Limb (tissue), 2 donors: ENCODE measurements around the gene OR2G6.
"Not testable (repeated sequence)": the region's sequence is repeated elsewhere in the genome, so short reads cannot be mapped to it uniquely, and the experiment has no call there.

Experiments used
- DNase-seq, 2 donors: peaks; one replicate each; pipeline ENCODE4 v3.0.0-alpha.2; 2016; ENCODE audit errors: extremely low spot score in 2 of 2

OR2G6 gene

DNA sequence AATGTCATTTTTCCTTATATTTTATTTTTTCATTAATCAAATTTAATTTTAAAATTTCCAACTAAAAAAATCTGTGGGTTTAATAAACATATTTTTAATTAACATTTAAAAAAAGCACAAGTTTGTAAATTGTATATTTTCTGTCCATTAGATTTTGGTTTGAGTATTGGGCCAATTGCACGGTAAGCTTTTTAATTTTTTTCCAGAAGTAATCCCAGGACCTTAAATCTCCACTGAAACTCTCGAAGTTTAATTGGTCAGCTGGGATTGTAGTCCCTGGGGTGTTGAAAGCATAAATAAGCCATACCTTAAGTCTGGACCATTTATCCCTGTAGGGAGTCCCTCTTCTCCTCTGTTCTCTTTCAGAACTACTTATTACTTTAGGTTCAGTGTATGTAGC, at the start of gene OR2G6:
Gene OR2G6 (plus strand): TSS at position 301 of the 400 bp plus-strand sequence. CDS start 13,574 bp downstream, outside the sequence.
- DNase-seq = not testable (repeated sequence)

DNA sequence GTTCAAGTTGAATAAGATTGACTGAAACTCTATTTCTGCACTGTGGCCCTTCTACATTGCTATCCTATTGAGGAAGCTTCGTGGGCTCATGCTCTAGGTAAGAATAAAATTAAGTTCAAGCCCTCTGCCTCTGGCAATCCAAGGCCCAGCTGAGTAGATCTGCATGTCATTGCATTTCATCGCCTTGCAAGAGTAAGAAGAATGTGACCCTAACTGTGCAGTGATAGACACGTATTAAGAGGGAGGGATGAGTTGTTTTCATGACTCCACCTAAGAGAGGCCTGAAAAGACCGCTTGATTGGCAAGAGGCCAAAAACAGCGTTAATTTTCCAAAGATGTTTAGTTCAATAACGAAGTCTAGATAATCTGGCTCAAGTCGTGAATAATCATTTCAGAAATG, 48.8 kb upstream of the OR2G6 start:
- not testable (repeated sequence) for DNase-seq

DNA sequence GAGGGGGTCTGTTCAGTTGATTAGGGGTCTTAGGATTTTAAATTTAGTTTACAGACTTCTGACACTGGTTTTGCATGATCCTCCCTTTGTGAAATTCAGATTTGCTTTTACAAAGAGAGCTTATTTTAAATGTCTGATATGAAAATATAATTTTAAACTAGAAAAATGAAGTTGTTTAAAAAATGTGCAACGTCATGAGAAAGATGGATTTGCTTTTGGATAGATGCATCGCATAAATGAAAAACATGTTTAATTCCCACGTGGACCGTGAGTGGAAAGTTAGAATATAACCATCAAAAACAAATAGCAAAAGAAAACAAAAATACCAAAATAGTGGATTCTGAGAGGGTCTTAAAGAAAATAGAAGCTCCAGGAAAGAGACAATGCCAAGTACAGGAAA, 36.7 kb upstream of the OR2G6 start:
- DNase-seq = no peak

DNA sequence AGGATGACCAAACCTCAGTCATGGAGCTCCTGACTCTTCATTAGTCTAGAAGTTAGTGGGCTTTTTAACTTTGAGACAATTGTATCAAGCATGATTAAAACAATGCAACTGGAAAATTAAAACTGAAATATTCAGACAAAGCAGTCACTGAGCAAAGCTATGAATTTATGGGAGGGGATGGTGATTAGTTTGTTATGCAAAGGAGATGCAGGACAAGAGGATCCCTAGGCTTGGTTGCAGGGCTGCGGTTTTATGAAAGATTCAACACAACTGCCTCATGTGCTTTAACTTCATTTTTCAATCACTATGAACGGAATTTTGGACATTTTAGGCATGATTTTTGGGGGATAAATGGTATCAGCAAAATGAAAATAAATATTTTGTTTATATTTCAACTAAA, 35.8 kb upstream of the OR2G6 start:
- not testable (repeated sequence) for DNase-seq

DNA sequence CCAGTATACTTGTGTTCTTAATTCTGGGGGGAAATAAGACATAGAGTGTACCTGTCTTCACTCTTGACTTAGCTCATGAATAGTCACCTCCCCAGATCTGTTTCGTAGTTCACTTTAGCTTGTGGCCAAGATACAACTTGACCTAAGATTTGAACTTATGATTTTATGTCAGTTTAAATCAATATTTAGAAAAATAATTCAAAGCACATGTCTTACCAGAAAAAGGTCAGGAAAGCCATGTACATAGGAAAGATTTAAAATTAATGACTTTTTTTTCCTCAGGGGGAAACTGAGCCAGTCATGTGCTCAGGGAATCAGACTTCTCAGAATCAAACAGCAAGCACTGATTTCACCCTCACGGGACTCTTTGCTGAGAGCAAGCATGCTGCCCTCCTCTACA, 34.8 kb upstream of the OR2G6 start, which contains the start of gene OR2T3:
Gene OR2T3 (plus strand): TSS at position 301 of the 400 bp plus-strand sequence. CDS start 0 bp downstream, at position 301.
- DNase-seq = not testable (repeated sequence)

DNA sequence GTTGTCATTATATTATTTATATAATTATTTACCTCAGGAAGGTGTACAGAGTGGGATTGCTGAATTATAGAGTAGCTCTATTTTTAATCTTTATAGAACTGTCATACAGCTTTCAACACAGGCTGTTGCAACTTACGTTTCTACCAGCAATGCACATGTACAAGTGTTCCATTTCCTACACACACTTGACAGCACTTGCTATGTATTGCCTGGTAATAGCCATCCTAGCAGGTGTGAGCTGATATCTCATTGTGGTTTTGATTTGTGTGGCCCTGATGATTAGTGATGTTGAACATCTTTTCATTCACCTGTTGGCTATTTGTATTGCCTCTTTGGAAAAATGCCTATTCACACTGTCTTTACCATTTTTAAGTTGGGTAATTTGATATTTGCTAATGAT, 32.2 kb upstream of the OR2G6 start:
- not testable (repeated sequence) for DNase-seq

DNA sequence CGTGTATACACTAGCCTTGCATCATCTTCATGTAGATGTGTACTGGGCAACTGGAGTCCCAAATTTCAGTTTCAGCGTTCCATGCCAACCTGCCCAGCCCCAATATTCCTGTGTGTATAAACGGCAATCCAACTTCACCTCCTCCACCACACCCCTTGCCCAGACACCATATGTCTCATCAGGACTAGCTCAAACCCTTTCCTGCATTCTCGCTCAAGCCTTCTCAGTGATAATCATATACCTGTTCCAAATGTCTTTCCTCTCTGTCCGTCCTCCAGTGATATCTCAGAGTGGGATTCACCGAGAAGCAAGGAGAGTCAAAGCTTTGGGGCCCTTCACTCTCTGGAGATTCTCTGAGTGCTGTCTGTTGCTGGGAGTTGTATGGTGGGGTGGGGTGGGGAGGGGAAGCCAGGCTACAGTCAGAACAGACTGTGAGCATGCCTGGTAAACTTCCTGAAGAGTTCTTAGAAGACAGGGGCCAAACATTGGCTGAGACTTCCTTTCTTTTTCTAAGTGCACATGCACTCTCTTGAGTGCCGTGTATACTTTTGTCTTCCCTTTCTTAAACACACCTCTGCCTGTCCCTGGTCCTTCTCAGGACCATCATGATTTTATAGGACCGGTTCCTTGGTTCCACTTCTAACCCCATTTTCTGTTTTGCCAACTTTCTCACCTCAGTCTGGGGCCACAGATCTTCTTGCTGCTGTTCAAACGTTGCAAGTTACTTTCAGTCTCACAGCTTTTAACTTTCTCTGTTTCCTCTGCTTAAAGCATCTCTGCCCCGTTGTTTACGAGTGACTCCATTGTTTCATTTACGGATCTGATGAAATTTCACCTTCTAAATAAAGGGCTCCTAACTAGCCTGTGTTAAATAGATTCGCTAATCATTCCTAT, 25.9 kb upstream of the OR2G6 start:
- not testable (repeated sequence) for DNase-seq

DNA sequence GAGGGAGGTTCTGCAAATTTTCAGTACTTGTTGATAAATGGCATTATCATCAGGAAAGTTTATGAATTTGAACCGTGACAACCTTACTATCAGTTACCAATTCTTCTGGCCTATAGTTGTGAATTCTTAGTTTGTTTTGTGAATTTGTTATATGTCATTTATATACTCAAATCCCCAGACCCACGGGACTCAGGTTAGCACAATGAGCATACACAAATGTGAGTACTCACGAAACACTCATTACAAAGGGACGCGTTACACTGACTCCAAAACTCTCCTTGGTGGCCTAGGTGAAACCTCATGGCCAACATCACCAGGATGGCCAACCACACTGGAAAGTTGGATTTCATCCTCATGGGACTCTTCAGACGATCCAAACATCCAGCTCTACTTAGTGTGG, 19.6 kb upstream of the OR2G6 start, which contains the start of gene OR2T5:
Gene OR2T5 (plus strand): TSS at position 301 of the 400 bp plus-strand sequence. CDS start 0 bp downstream, at position 301.
- not testable (repeated sequence) for DNase-seq

DNA sequence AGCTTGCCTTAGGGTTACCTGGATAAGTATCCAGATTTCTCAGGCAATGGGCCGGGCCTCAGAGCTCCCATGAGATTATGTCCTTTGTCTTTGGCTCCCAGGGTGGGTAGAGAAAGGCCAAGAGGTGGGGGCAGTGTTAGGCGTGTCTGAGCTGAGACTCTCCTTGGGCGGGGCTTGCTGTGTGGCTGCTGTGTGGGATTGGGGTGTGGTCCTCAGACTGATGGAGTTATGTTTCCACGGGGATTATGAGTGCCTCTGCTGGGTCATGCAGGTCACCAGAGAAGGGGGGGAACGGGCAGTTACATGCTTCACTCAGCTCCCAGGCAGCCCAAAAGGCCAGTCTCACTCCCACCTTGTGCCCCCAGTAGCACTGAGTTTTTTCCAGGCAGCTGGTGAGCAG, 11.2 kb upstream of the OR2G6 start:
- DNase-seq = not testable (repeated sequence)

DNA sequence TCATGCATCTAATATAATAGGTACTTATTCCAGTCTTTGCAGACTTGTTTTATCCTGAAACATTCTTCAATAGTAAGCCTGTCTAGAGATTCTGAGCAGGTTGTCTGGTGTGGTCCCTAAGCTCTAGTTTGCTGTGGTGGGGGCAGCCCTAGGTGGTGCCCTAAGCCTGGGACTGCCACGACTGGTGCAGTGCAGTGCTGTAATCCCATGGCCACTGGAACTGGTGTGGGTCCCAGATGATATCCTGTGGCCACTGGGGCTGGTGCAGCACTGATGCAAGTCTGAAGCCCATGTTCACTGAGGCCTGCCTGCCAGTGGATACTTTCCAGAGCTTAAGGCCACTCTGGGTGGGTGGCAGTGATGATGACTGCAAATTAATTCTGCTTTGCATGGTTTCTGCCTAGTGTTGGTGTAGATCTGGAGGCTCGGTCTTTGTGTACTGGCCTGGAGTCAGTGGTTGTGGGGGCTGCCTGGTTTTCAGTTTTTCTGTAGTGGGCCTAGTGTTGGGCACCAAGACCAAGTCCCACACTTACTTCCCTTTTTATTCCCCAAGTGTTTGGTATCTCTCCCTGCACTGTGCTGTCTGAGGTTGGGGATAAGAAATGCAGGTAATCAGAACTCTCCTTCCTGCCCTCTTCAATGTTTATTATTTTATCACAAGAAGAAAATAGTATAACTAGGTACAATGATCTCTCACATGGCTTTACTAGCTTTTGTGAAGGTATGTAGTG, 7.4 kb upstream of the OR2G6 start:
- DNase-seq = not testable (repeated sequence)

DNA sequence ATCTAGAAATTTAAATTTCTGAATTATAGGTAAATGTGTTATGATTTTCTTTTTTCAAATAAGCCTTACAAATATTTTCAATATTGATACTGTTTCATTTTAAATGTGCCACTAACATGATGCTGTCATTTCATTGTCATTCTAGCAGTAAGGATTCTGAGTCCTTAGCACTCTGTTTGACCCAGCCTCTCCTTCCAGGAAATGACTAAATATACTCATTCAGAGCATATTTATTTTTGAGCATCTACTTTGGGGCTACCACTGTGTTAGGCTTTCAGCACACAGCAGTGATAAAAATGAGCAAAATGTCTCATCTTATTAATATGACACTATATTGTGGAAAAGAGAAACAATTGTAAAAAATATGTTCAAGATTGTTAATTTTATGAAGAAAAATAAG, 2.3 kb downstream of the OR2G6 start:
- DNase-seq = not testable (repeated sequence)

DNA sequence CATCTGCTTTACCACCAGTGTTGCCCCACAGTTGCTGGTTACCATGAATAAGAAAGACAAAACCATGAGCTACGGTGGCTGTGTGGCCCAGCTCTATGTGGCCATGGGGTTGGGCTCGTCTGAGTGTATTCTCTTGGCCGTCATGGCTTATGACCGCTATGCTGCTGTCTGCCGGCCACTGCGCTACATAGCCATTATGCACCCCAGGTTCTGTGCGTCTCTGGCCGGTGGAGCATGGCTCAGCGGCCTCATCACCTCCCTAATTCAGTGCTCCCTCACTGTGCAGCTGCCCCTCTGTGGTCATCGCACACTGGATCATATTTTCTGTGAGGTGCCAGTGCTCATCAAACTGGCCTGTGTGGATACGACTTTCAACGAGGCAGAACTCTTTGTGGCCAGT, 14.0 kb downstream of the OR2G6 start:
- no peak for DNase-seq

DNA sequence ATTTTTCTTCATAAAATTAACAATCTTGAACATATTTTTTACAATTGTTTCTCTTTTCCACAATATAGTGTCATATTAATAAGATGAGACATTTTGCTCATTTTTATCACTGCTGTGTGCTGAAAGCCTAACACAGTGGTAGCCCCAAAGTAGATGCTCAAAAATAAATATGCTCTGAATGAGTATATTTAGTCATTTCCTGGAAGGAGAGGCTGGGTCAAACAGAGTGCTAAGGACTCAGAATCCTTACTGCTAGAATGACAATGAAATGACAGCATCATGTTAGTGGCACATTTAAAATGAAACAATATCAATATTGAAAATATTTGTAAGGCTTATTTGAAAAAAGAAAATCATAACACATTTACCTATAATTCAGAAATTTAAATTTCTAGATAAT, 29.6 kb downstream of the OR2G6 start:
- not testable (repeated sequence) for DNase-seq

DNA sequence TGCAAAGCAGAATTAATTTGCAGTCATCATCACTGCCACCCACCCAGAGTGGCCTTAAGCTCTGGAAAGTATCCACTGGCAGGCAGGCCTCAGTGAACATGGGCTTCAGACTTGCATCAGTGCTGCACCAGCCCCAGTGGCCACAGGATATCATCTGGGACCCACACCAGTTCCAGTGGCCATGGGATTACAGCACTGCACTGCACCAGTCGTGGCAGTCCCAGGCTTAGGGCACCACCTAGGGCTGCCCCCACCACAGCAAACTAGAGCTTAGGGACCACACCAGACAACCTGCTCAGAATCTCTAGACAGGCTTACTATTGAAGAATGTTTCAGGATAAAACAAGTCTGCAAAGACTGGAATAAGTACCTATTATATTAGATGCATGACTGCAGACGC, 39.5 kb downstream of the OR2G6 start:
- DNase-seq = not testable (repeated sequence)

DNA sequence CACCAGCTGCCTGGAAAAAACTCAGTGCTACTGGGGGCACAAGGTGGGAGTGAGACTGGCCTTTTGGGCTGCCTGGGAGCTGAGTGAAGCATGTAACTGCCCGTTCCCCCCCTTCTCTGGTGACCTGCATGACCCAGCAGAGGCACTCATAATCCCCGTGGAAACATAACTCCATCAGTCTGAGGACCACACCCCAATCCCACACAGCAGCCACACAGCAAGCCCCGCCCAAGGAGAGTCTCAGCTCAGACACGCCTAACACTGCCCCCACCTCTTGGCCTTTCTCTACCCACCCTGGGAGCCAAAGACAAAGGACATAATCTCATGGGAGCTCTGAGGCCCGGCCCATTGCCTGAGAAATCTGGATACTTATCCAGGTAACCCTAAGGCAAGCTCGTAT, 43.2 kb downstream of the OR2G6 start:
- DNase-seq = not testable (repeated sequence)

DNA sequence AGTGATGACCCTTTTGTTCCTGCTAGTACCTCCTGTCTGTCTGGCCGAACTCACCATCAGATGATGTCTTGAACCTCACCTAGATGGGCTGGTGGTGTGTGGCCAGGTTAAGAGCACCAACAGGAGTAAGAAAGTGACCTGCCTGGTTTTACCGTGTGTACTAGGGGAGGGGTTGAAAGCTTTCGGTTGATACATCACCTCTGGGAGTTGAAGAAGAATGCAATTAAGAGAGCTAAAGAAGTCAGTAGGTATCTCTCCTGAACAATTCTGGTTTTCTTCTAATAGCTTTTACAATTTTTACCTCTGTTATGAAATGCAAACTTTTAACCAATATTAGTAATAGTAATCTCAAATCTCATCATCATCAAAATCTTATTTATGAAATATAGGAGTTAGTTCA, 54.8 kb downstream of the OR2G6 start, which contains the start of gene OR2T29:
Gene OR2T29 (minus strand): TSS at position 101 of the 400 bp plus-strand sequence. CDS start 3,281 bp downstream, outside the sequence.
- DNase-seq = not testable (repeated sequence)

DNA sequence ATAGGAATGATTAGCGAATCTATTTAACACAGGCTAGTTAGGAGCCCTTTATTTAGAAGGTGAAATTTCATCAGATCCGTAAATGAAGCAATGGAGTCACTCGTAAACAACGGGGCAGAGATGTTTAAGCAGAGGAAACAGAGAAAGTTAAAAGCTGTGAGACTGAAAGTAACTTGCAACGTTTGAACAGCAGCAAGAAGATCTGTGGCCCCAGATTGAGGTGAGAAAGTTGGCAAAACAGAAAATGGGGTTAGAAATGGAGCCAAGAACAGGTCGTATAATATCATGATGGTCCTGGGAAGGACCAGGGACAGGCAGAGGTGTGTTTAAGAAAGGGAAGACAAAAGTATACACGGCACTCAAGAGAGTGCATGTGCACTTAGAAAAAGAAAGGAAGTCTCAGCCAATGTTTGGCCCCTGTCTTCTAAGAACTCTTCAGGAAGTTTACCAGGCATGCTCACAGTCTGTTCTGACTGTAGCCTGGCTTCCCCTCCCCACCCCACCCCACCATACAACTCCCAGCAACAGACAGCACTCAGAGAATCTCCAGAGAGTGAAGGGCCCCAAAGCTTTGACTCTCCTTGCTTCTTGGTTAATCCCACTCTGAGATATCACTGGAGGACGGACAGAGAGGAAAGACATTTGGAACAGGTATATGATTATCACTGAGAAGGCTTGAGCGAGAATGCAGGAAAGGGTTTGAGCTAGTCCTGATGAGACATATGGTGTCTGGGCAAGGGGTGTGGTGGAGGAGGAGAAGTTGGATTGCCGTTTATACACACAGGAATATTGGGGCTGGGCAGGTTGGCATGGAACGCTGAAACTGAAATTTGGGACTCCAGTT, 57.9 kb downstream of the OR2G6 start:
- DNase-seq = not testable (repeated sequence)

DNA sequence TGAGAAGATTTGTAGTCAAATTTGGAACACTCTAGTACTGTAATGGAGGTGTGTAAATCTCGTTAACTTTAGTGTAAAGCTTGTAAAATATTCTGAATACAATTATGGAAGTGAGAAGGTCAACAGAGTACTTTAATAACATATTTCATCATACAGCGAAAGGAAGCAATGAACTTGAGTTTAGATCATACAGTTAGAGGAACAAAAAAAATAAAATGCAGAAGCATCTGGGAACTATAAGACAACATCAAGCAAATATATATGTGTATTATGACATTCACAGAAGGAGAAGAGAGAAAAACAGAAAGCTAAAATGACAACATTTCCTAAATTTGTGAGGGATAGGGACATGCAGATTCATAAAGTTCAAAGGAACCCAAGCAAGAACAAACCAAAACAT, 61.2 kb downstream of the OR2G6 start:
- DNase-seq = not testable (repeated sequence)

DNA sequence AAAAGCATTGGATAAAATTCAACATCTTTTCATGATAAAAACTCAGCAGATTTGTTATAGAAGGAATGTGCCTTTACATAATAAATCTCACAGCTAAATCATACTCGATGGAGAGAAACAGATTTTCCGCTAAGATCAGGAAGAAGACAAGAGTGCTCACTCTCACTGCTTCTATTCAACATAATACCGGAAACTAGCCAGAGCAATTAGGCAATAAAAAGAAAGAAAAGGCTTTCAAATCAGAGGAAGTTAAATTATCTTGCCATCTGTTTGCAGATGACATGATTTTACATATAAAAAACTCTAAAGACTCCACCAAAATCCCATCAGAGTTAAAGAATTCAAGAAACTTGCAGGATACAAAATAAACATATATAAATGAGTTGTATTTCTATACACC, 62.9 kb downstream of the OR2G6 start:
- not testable (repeated sequence) for DNase-seq

DNA sequence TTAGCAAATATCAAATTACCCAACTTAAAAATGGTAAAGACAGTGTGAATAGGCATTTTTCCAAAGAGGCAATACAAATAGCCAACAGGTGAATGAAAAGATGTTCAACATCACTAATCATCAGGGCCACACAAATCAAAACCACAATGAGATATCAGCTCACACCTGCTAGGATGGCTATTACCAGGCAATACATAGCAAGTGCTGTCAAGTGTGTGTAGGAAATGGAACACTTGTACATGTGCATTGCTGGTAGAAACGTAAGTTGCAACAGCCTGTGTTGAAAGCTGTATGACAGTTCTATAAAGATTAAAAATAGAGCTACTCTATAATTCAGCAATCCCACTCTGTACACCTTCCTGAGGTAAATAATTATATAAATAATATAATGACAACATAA, 64.2 kb downstream of the OR2G6 start:
- not testable (repeated sequence) for DNase-seq

DNA sequence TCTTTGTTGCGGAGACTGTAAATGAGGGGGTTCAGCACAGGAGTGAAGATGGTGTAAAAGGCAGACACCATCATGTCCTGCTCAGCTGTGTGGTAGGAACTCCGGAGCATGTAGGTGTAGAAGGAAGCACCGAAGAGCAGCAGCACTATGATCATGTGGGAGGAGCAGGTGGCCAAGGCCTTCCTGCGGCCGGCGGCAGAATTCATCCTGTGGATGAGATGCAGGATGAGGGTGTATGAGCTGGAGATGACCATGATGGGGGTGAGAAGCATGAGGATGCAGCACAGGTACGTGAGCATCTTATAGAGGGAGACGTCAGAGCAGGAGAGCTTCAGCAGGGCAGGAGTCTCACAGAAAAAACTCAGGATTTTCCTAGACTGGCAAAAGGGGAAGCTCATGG, 66.0 kb downstream of the OR2G6 start:
- DNase-seq = not testable (repeated sequence)
